ENCODE results near the gene PTH2. TPM values are rescaled to one million over a fixed set of nuclear protein-coding genes. Genes with fewer than 3 reads are reported as not detected.
"Not testable (repeated sequence)": the region's sequence is repeated elsewhere in the genome, so short reads cannot be mapped to it uniquely, and the experiment has no call there.

The PTH2 gene
- total RNA-seq, 1 donor from 2014 or later = not detected

- DNase-seq (ENCODE audit: low read depth in 2 of 2) = no peak
Observed at GRCh38 chr19:49448432-49448786, 25.2 kb upstream of the PTH2 start.

DNA sequence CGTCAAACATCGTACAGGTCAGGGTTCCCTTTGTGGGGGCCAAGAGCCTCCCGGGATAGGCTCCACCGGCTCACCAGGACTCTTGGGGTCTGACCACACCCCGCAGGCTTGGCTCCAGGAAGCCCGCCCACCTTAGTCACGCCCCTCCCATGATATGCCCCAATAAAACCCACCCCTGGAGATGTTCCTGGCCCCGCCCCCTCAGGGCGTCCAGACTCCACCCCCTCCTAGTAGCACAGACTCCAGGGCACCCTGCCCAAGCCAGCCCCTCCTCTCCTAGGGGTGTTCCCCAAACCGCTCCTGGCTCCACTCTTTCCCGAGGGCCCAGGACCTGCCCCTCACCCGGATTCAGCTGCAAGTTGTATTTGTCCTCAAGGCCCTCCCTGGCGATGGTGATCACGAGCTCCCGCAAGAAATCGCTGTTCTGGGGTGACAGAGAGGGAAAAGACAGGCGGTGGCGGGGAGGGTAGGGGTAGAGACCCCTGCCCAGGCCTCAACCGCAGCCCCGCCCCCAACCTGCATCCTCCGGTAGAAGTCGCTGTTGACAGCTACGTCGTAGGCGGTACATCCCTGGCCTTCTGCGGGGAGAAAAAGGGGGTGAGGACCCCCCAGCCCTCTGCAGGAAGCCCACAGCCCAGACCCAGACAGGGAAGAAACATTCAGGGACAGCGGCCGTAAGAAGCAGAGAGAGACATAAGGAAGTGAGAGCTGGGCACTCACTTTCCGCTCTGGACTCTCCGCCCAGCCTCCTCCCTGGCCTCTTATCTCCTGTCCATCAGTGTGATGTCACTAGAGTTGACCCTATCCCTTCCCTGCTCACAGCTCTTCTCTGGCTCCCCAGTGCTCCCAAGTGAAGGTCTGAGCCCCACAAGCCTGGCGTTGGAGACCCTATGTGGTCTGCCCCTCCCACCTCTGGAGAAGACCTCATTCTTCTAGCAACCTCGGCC, 24.5 kb upstream of the PTH2 start:
- DNase-seq (ENCODE audit: low read depth in 2 of 2) = no peak

- no peak for DNase-seq (ENCODE audit: low read depth in 2 of 2)
Observed at GRCh38 chr19:49445997-49446396, 22.8 kb upstream of the PTH2 start.

DNA sequence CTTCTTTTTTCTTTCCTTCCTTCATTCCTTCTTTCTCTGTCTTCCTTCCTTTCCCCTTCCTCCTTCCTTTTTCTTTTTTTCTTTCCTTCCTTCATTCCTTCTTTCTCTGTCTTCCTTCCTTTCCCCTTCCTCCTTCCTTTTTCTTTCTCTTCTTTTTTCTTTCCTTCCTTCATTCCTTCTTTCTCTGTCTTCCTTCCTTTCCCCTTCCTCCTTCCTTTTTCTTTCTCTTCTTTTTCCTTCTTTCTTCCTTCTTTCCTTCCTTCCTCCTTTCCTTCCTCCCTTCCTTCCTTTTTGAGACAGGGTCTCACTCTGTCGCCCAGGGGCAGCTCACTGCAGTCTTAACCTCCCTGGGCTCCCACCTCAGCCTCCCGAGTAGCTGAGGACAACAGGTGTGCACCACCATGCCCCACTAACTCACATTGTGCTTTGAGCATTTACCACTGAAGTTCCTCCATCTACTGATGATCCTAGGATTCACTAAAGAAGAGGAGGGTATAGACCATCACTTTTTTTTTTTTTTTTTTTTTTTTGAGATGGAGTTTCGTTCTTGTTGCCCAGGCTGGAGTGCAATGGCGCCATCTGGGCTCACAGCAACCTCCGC, 21.0 kb upstream of the PTH2 start:
- not testable (repeated sequence) for DNase-seq (ENCODE audit: low read depth in 2 of 2)

DNA sequence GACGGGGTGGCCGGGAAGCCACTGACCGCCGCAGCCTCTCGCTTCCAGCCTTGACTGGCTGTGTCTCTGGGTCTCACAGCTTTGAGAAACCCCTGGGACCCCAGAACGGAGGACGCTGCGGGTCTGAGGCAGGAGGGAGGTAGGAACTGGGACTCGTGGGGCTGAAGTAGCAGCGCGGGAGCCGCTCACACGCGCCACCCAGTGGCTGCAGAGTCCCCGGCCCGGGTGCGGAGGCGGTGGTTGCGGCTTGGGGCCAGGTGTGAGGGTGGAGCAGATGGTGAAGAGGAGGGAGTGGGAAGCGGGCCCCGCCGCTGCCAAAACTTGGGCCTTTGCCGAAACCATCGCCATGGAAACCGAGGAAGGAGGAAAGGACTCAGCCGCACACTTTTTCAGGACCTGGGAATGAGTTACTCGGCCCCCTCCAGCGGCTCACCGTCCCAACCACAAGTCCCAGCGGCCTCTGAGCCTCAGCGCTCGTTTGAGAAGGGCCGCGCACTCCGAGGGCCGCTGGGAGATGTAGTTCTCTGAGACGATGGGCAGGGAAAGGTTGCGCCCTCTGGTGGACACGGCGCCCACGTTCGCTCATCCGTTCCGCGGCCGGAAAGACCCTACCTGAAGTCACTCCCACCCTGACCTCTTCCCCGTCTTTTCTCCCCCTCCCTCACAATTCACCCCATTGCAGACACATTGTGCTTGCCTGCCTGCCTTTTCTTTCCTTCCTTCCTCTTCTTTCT, 20.3 kb upstream of the PTH2 start:
- peak; percentile 93 to 96 for DNase-seq (ENCODE audit: low read depth in 2 of 2)

DNA sequence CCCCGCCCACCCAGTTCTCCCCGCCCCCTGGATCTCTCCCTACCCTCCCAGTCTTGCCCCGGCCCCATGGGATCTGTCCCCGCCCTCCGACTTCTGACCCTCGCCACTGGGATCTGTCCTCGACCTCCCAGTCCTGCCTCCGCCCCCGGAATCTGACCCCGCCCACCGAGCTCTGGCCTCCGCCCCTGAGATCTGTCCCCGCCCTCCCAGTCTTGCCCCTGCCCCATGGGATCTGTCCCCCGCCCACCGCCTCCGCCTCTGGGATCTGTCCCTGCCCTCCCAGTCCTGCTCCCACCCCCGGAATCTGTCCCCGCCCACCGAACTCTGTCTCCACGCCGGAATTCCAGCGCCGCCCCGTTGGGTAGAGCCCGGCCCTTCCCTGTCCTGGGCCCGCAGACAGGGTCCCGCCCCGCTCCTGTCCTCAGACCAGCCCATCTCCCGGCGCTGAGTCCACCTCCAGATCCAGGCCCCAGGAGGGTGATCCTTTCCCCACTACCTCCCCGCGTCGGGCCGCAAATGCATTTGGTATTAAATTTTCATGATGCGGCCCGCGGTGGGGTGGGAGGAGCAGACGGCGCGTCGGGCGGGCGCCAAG, 19.6 kb upstream of the PTH2 start:
- peak; percentile 83 to 91 for DNase-seq (ENCODE audit: low read depth in 2 of 2)

DNA sequence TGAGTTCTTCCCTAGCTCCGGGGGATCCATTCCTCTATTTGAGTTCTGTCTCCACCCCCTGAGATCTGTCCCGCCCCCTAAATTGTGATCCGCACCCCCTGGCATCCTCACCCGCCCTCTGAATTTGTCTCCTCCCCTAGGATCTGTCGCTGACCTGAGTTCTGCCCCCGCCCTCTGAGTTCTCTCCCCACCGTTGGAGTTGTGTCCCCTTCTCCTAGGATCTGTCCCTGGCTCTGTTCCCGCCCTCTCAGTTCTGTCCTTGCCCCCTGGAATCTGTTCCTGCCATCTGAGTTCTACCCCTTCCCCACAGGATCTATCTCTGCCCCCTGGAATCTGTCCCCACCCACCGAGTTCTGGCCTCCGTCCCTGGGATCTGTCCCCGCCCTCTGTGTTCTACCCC, 19.1 kb upstream of the PTH2 start:
- DNase-seq (ENCODE audit: low read depth in 2 of 2) = no peak

DNA sequence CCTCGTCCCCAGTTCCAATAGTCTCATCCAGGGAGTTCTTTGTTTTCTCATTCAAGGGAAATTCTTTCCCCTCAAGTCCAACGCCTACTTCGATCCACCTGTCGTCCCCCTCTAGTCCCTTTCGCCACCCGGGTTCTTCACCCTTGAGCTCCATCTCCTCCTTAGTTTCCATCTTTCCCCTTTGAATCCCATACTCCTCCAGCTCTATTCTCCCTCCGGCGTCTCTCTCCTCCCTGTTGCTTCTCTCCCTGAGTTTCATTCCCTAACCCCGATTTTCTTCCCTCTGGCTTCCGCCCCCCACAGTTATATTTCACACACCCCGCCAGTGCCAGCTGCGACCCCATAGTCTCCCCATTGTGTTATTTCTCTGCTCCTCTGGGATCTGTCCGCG, 18.7 kb upstream of the PTH2 start:
- DNase-seq (ENCODE audit: low read depth in 2 of 2) = no peak

GRCh38 chr19:49441210-49441959, 18.1 kb upstream of the PTH2 start, which contains the start of gene SLC17A7:
Gene SLC17A7 (minus strand): TSS chr19:49441527. CDS start chr19:49441379, 148 bp downstream.
- DNase-seq (ENCODE audit: low read depth in 2 of 2) = peak in 1 of 2 donors; percentile 20

DNA sequence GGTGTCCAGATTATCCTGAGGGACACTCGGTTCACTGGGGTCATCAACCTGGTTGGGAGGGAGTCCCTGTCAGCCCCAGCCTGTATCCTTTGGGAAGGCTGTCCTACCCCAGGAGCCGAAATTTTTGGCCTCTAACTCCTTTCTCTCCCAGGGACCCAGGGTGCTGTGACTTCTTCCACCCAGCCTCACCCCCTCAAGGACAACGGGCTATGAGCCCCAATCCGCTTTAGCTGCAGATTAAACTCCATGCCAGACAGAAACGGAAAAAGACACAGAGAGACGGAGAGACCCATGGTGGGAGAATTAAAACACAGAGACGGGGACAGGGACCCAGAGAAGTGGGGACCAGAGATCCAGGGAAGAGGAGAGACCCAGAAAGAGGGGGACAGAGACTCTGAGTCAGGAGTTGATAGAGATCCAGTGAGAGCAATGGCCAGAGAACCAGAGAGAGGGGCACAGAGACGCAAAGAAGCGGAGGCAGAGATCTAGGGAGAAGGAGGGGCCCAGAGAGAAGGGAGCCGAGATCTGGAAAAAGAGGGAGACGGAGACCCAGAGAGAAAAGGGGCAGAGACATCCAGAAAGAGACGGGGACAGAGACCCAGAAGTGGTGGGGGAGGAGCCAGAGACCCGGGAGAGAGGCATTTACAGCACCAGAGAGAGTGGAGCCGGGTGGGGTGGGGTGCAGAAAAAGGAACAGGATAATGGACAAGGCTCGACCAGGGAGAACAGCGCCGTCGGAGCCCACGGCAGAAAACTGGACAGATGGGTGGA, 17.4 kb upstream of the PTH2 start:
- DNase-seq (ENCODE audit: low read depth in 2 of 2) = no peak

- no peak for DNase-seq (ENCODE audit: low read depth in 2 of 2)
Observed at GRCh38 chr19:49439836-49440235, 16.6 kb upstream of the PTH2 start.

- DNase-seq (ENCODE audit: low read depth in 2 of 2) = no peak
Observed at GRCh38 chr19:49438261-49438660, 15.0 kb upstream of the PTH2 start.

DNA sequence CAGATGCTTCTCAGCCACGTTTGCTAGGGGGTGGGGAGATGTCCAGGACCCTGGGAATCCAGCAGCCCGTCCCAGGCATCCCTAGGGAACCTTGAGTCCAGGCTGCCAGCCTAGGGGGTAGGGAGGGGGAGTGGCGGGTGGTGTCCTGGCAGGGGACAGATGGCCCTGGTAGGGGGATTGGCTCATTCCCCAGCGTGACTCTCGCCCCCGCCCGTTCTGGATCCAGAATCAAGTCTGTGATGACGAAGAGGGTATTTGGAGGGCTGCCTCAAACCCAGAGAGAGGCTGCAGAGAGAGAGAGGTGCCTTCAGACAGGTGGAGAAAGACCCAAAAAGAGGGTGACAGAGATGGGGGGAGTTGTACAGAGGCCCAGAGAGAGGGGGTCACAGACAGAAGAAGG, 14.0 kb upstream of the PTH2 start:
- DNase-seq (ENCODE audit: low read depth in 2 of 2) = no peak

GRCh38 chr19:49436381-49437017, 13.3 kb upstream of the PTH2 start:
- peak; percentile 20 to 34 for DNase-seq (ENCODE audit: low read depth in 2 of 2)

GRCh38 chr19:49435670-49436069, 12.4 kb upstream of the PTH2 start:
- no peak for DNase-seq (ENCODE audit: low read depth in 2 of 2)

DNA sequence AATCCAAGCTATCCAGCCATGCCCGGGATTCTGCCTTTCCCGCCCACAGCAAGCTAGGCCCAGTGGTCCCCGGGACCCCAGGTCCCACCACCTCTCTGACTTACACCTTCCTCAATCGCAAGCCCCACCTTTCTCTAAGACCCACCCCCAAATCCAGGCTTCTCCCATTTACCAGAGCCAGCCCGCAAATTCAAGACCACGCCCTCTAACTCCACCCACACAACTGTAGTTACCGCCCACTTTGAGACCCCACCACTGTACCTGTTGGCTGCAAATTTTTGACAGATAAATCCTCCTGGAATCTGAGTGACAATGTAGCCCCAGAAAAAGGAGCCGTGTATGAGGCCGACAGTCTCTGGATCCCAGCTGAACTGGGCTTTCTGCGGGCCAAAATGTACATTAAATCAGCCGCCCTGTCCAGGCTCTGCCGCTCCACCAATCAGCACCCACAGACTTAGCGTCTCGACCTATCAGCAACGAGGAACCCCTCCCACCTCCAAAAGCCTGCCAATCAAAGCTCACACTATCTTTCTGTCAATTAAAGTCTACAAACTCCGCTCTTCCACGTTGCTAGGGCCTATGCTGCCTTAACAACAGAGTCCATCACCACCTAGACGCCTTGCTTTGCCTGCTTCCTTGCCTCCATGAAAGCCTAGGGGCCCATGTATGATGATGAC, 11.8 kb upstream of the PTH2 start:
- DNase-seq (ENCODE audit: low read depth in 2 of 2) = peak in 1 of 2 donors; percentile 13

GRCh38 chr19:49433240-49433901, 10.1 kb upstream of the PTH2 start:
- DNase-seq (ENCODE audit: low read depth in 2 of 2) = no peak

Data from lung microvascular endothelial cell (primary cell).